AG08396 (cell line): ENCODE measurements around the gene TGFBR3.
"Not testable (repeated sequence)": the region's sequence is repeated elsewhere in the genome, so short reads cannot be mapped to it uniquely, and the experiment has no call there.

ENCODE experiments used
- DNase-seq: peaks from one replicate; pipeline ENCODE4 v3.0.0; 2012; ENCODE audit warnings: low spot score, mixed read lengths

Gene TGFBR3

DNA sequence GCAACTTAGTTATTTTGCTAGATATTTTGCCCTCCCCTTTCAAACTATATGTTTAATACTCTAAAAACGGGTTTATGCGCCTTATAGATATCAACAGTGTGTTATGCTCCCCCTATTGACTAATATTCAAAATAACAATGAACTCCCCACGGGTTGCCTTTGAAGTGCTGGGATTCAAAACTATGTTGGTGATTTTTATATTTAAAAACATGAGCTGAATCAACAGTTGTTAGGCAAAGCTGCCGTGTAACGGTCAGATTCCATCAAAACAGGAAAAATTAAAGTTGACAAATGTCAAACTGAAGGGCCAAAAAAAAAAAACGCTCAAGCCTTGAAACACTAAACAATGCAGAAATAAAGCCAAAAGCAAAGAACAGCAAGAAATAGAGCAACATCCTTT is 2.5 kb downstream of the TGFBR3 start:
- peak; percentile 46 for DNase-seq

DNA sequence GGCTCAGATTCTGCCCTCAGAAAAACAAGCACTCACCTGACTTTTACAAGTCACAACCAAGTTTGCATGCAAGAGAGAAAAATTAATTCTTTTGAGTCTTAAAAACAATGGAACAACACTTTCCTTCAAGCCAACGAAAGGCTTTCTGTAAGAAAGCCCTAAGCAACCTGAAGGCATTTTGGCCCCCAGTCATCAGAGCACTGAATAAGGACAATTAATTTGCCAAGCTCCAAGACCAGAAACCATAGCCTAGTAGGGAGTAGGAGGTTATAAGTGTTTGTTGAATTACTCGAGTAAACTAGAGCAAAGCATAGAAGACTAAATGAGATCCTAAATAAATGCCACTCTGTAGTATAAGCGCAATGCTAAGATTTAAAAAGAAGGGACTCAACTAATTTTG is 4.7 kb downstream of the TGFBR3 start:
- DNase-seq, result no peak

DNA sequence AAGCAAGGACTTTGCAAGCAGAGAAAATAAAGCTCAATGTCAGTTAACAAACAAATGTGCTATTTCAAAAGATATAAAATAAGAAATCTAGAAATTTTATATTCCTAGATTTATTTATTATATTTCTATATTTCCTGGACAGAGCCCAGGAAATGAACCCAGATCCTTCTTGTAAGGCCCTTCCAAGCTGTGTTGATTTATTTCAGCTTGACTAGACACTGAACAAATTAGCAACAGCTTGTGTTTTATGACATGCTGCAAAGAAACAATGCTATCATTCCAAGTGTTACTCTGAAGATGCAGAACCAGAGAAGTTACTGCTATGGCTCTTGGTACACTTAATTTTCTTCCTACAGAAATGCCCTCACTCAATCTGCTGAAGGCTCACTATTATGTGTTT is 6.2 kb downstream of the TGFBR3 start:
- DNase-seq, result no peak

DNA sequence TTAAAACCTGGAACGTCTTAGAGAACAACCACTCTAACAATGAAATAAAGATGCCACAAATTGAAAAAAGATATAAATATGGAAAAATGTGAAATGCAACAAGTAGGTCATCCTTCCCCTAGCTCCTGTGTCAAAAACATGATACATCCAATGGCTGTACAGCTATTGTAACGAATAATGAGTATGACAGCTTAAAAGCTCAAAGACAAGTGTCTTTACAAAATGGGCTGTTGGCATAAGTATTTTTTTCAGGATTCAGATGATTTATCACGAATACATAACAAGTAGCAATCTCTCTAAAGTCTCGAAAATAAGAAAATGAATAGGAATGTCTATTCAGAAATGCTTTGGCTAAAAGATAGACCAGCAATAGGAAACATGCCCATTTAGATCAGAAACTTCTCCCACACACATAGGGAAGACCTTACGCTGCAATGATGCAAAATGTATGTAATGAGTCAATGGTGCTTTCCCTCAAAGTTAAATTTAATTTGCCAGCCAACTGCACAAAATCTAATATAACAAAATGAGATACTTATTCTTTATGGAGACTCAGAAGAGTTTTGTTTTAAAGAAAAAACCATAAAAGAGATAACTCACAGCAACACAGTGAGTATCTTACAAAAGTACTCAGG is 8.3 kb downstream of the TGFBR3 start:
- DNase-seq, result no peak

DNA sequence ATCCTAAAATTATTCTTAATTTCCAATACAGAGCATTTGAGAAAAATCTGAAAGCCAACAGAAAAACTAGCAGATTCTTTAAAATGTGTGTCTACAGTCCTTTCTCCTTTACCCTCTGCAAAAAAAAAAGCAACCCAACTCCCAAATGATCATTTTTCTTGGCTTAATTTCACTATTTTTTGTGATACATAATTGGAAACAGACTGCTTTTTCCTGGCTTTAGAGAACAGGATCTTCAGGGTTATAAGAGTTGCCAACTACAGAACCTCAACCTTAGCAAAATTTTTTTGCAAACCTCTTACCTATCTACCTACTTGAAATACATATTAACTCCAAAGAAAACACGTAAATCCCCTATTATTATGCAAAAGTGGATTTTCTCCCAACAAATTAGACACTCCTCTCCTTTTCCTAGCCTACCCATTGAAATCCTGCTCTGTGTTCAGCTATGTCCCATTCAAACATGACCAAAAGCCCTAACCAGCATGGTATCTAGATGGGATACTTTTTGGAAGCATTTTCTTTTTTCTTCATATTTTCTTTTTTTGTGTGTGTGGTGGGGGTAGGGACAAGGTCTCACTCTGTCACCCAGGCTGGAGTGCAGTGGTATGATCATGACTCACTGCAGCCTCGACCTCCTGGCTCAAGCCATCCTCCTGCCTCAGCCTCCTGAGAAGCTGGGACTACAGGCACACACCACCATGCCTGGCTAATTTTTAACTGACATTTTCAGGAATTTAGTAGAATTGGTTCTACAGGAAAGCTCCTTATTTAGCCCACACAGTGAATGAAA is 9.0 kb downstream of the TGFBR3 start:
- no peak for DNase-seq

DNA sequence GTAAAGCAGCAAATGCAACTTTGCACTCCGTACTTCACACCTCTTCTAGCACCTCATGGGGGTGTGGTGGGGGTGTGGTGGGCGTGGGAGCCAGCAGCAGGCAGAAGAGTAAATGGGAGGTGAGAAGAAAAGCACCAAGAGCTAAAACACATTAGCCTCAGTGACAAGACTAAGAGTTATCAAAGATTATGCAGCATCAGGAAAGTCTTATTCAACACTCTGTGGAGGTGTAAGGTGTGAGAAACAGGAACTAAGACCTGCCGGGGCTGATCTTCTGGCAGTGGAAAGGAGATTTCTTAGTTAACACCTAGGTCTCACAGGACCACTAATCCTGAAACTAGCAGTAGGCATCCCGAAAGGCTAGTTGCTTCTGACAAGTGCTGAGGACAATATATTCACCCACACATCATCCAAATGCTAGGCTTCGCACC is 9.9 kb downstream of the TGFBR3 start:
- no peak for DNase-seq

DNA sequence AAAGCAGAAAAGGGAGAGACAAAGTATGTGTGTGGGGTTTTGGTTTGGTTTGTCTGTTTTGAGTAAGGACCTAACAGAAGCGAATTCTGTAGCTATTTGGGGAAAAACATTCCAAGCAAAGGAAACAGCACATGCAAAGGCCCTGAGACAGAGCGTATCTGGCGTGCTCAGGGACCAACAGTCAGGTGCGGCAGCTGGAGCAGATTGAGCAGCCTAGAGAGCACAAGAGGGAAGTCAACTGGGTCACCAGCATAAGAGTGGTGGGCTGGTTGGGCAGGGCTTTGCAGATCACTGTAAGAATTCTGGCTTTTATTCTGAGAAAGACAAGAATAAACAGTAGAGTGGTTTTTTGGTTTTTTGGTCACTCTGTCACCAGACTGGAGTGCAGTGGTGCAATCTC is 11.8 kb downstream of the TGFBR3 start:
- no peak for DNase-seq

DNA sequence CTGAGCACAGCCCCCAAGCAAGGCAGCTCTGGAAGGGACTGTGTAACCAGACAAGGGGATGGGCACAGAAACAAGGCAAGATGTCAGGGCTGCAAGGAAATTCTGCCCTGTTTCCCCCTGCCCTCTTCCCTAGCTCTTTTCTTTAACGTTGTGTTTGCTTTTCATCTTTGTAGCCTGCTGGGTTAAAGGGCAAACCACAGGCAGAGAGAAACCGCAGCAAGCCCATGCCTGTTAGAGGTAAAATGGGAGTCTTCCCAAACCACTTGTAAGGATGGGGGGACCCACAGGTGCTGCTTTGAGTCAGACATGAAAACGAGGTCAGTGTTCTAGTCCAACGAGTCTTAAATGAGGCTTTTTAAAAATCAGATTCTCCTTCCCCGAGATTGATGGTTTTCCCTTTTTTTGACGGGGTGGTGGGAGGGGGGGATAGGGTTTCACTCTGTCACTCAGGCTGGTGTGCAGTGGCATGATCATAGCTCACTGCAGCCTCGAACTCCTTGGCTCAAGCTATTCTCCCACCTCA is 13.3 kb downstream of the TGFBR3 start:
- DNase-seq, result no peak

DNA sequence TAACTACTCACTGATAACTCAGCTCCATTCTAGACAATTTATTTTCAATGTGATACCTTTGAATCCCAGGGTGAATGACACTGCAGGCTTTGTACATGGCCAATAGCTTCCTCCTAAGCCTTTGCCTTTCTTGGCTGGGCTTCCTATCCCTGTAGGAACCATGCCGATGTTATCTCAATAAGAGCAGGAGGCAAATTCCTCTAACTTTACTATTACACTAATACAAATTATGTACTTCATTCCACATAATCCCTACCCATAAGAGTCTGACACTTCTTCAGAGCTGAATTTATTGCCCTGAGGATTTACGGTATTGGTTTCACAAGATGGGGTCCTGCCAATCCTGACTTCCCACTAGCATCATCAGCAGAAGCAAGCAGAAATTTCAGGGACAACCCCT is 14.0 kb downstream of the TGFBR3 start:
- DNase-seq, result no peak

DNA sequence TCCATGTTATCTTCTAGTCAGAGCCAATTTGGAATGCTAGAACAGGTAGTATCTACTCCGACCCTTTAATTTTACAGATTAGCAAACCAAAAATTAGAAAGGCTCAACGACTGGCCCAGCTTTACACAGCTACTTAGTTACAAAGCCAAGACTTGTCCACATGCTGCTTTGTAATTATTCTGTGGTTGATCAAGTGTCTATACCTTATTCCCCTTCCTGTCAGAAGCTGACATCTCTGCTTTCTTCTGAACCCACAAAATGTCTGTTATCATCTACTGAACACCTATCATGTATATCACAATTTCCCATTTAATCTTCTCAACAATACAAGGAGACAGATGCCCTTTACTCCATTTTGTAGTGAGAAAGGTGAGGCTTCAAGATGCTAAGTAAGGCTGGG is 15.6 kb downstream of the TGFBR3 start:
- no peak for DNase-seq

DNA sequence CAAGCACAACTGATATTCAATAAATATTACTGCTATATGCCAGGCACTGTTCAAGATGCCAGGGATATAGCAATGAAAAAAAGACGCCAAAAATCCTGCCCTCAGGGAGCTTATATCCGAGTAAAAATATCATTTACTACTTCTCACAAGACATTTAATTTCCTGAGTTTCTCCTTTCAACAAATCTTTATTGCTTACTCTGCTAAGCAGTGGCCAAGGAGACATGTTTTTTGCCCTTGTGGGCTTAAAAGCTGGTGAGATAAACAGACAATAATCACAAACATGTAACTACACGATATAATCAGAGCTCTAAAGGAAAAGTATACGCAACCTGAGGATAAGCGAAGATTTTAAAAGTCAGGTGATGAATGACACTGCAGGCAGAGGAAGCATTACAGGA is 19.5 kb downstream of the TGFBR3 start:
- DNase-seq, result no peak

DNA sequence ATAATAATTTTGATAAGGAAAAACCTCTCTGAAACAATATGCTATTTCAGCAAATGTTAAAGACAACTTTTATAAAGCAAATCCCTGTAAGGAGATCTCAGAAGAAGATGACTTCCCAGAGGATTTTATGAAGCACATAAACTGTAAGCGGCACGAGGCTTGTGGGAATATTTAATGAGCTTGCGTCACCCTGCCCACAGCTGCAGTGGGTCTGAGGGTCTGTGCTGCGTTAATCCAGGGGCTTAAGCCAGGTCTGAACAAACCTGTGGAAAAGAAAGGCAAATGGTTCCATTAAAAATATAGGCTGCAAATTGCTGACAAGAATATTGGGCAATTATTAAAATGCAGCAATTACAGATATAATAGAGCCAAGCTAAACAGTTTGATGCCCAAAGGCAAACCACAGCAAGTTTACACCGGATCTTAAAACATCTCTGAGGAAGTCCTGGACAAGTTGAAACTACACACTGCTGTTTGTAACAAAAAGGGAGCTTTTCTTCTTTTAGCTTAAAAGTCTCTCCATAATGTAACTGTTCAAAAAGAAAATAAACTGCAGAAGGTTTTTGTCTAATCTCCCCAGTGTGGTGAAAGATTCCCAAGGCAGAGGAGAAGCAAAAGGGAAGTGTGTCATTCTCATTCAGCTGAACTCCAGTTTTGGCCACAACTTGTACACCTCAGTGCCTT is 21.8 kb downstream of the TGFBR3 start:
- DNase-seq, result no peak

DNA sequence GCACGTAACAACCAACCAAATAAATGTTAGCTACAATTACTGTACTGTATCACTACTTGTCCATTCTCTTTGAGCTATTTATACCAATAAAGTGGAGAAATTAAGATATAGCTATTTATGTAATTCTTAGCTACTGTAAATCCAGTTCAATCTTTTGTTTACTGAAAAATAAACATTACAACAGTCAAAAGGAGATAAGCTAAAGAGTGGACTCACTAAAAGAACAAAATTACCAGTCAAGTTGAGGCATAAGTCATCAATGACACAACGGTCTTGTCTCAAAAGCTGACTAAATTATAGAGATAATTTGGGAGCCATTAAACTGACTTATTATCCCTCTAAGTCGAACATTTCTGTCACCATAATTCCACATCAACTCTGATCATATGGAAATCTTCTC is 22.5 kb downstream of the TGFBR3 start:
- DNase-seq, result no peak

DNA sequence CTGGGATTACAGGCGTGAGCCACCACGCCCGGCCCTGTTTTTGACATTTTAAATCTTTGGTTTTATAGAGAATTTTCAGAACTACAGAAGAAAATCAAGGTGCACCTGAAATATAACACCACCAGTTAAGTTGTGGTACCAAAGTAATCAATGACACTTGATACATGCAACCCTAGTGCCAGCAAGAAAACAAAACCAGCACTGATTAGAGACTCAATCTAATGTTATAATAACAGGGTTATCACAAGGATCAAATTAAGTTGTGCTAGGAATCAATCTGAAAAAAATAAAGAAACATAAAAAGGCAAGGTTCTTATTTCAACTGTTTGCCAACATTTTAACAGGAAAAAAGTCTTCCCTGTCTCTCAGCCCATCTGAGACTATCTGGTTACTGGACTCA is 23.8 kb downstream of the TGFBR3 start:
- no peak for DNase-seq

DNA sequence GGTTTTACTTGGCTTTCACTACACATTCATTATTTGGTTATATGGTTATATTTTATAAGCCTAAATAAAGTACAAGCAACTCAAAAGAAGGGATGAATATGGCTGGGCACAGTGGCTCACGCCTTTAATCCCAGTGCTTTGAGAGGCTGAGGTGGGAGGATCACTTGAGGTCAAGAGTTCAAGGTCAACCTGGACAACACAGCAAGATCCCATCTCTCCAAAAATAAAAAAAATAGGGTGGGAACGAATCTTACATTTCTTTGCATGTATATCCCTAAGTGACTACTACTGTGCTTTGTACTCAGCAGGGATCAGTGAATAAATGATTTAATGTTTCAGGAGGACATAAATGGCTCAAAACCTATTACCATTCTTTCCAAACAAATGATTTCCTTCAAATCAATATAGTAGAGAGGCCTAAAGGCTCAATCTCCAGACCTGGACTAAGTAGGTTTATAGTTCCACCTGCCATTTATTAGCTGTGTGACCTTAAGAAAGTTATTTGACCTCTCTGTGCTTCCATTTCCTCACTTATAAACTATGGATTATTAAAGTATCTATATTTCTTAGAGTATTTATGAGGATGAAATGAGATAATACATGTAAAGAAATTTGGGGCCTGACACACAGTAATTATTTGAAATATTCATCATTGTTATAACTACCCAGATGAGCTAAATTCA is 28.3 kb downstream of the TGFBR3 start:
- DNase-seq, result no peak

DNA sequence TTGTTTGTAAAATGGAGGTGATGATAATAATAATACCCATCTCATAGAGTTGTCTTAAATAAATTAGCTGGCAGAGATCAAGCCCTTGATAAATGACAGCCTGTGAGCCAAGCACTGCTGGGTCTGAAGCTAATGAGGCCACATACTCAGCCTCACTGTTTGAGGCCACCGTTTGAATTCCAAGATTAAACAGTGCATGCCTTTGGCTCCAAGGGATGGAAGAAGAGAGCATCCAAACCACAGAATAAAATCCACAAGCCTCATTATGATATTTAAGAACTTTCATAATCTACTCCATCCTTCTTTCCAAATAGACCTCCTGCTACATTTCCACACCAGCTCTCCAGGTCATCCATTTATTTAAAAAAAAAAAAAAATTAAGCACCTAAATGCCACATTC is 29.0 kb downstream of the TGFBR3 start:
- no peak for DNase-seq

DNA sequence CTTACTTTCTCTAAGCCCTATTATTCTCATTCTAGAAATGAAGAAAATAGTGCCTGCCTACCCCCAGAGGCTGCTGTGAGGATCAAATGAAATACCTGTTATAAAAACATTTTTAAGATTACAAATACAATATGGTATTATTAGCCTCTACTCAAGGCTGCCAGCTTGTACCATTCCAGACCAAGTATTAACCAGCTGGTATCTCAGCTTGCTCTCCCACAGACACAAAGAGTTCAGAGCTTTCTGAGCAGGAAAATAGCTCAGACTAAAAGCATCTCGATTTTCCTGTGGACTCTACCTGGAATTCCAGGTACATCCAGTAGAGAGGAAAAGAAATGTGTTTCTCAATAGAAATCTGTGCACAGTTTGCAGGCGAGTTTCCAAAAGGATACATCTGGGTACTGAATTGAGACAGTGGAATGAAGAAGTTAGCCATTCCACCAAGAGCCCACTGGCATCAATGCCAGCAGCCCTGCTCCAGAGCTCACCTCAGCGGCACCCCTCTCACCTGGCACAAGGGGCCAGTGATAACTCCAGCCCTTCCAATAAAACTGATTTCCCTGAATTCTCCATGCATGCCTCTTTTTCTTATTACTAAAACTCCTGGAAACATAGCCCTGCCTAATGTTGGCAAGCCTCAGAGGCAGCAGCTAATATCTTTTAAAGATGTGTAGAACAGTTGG is 31.0 kb downstream of the TGFBR3 start:
- DNase-seq, result no peak

DNA sequence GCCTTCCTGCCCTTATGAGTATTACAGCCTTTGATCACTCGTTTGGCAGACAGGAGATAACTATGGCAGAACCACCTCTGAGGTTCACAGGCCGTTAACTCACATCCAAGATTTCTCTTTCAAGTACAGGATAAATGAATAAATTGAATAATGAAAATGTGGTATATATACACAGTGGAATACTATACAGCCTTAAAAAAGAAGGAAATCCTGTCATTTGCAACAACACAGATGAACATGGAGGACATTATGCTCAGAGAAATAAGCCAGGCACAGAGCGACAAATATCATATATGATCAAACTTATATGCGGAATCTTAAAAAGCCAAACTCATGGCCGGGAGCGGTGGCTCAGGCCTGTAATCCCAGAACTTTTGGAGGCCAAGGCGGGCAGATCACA is 32.6 kb downstream of the TGFBR3 start:
- no peak for DNase-seq

DNA sequence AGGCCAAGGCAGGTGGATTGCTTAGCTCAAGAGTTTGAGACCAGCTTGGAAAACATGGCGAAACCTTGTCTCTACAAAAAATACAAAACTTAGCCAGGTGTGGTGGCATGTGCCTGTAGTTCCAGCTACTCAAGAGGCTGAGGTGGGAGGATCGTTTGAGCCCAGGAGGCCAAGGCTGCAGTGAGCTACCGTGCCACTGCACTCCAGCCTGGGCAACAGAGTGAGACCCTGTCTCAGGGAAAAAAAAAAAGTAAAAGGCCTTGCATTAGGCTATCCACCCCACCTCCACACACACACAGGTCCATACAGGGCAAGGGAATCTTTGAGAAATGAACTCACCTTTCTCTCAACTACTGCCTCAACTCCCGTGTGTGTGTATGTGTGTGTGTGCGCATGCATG is 33.9 kb downstream of the TGFBR3 start:
- DNase-seq, result not testable (repeated sequence)

DNA sequence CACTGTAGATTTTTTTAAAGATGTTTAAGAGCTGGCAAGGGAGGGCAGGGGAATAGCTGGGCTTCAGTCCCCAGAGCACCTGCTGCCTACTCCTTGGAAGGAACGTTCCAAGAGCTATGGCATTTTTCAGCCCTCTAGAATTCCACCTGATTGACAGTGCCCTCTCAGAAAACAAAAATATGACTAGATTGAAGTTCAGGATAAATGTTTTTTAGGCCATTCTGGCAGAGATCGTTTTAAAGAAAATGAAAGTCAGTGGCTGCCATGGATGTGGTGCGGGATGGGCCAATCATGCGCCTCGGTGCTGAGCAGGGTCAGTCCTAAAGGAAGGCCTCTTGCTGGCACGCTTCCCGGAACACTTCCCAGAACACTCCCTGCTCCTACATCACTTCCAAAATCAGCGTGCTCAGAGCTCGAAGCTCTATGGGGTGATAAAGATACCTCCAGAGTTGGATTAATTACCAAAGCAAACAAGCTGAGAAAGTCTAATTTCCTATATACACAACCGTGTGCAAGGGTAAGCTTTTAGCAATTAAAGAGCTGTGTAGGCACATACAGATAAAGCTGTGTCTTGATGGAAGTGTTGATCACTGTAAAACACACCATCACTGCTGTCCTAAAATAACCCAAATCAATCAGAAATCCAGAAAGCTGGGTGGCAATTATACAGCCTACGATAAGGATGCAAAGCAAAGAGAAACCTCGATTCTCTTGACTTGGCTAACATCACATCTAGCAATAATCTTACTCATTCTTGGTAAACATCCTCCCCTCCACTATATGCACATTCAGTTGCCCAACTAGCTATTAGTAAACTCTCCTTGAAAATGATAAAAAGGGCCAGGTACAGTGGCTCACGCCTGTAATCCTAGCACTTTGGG is 34.6 kb downstream of the TGFBR3 start:
- peak; percentile 81 for DNase-seq

DNA sequence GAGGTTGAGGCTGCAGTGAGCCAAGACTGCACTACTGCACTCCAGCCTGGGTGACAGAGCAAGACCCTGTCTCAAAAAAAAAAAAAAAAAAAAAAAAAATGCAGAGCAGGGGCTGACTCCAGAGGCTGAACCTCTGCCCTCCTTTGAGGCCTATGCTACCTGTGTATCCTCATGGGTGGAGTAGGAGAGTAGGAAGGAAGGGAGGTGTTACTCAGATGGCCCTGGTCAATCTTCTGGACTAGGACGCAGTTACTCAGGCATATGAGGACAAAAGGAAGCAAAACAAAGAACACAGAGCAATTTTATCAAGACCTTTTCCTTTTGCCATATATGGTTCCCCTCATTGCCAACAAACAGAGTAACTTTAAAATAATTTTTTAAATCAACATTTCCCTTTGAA is 35.2 kb downstream of the TGFBR3 start:
- no peak for DNase-seq
